HepG2 (cell line): Measurements from ENCODE around the gene KIAA0232. TPM values are rescaled to one million over a fixed set of nuclear protein-coding genes. Genes with fewer than 3 reads are reported as not detected.

Experiments
- AGO2 ChIP-seq: fragments of 200-400 bp; formaldehyde crosslinking; optimal IDR thresholded peaks from 2 replicates; pipeline ENCODE3; 2017; ENCODE audit warnings: mild to moderate bottlenecking, low read depth, low read length, moderate library complexity
- AHDC1 ChIP-seq: sonication (generic); formaldehyde crosslinking; IDR thresholded peaks from 2 replicates; pipeline ENCODE4 v1.5.1; 2020; ENCODE audit warnings: mild to moderate bottlenecking, missing genetic modification reagents, borderline replicate concordance
- ARNT2 ChIP-seq: sonication (generic); formaldehyde crosslinking; IDR thresholded peaks from 2 replicates; pipeline ENCODE4 v1.8.0; 2022; ENCODE audit warnings: mild to moderate bottlenecking, low read depth, missing genetic modification reagents, moderate library complexity
- E2F1 ChIP-seq: sonication (generic); formaldehyde crosslinking; IDR thresholded peaks from 2 replicates; pipeline ENCODE4 v1.5.0; 2020; ENCODE audit warnings: missing genetic modification reagents
- ESRRA ChIP-seq: sonication (generic); formaldehyde crosslinking; IDR thresholded peaks from 2 replicates; pipeline ENCODE4 v1.5.1; 2020; ENCODE audit warnings: mild to moderate bottlenecking, low read depth, missing genetic modification reagents
- KLF16 ChIP-seq, 2 experiments: sonication (generic) in 1 of 2; formaldehyde crosslinking in 1 of 2; IDR thresholded peaks; 2 replicates each; pipeline versions ENCODE4 v1.6.1 to v1.8.0; 2016 to 2023; ENCODE audit warnings: missing genetic modification reagents in 2 of 2, missing compliant biosample characterization in 1 of 2
- PHF20 ChIP-seq: sonication (generic); formaldehyde crosslinking; IDR thresholded peaks from 2 replicates; pipeline ENCODE4 v1.5.0; 2020; ENCODE audit warnings: mild to moderate bottlenecking, missing genetic modification reagents
- UBTF ChIP-seq: sonication (generic); formaldehyde crosslinking; IDR thresholded peaks from 2 replicates; pipeline ENCODE4 v1.4.0; 2020; ENCODE audit warnings: mild to moderate bottlenecking, missing genetic modification reagents
- ZFX ChIP-seq: sonication (generic); formaldehyde crosslinking; IDR thresholded peaks from 2 replicates; pipeline ENCODE4 v1.4.0; 2020; ENCODE audit warnings: mild to moderate bottlenecking, low read depth, missing genetic modification reagents, moderate library complexity
- ZNF280D ChIP-seq: sonication (generic); formaldehyde crosslinking; IDR thresholded peaks from 2 replicates; pipeline ENCODE4 v1.5.1; 2020; ENCODE audit warnings: mild to moderate bottlenecking, missing genetic modification reagents
- ZNF446 ChIP-seq: sonication (generic); formaldehyde crosslinking; IDR thresholded peaks from 2 replicates; pipeline ENCODE4 v1.5.0; 2020; ENCODE audit warnings: mild to moderate bottlenecking, missing genetic modification reagents
- ZNF749 ChIP-seq: sonication (generic); formaldehyde crosslinking; IDR thresholded peaks from 2 replicates; pipeline ENCODE4 v1.8.0; 2022; ENCODE audit warnings: mild to moderate bottlenecking, missing genetic modification reagents, moderate library complexity, borderline replicate concordance
- ZUFSP ChIP-seq: sonication (generic); formaldehyde crosslinking; IDR thresholded peaks from 2 replicates; pipeline ENCODE4 v1.9.0; 2021; ENCODE audit warnings: missing genetic modification reagents, mild to moderate bottlenecking, borderline replicate concordance
- polyA plus RNA-seq, 8 experiments: library from polyadenylated mRNA; depleted of rRNA in 3 of 8; stranded (reverse) in 7 of 8; unstranded in 1 of 8; fragments of >200 nt; fragmentation: Illumina TruSeq in 4 of 8; extraction: Trizol in 4 of 8; gene quantifications; 2 replicates each; pipeline versions ENCODE4 v1.2.1 to v1.2.3, GENCODE V29; 2011 to 2016; ENCODE audit warnings: low read depth in 4 of 8, missing spikeins in 1 of 8, mixed read lengths in 1 of 8; ENCODE audit not compliant: insufficient read depth in 1 of 8
- total RNA-seq, 5 experiments: library from RNA; depleted of rRNA; stranded (reverse); fragments of >200 nt; fragmentation: Illumina TruSeq; extraction: Trizol; gene quantifications; 2 replicates each; pipeline ENCODE4 v1.2.3, GENCODE V29; 2016; ENCODE audit warnings: low read depth in 1 of 5

KIAA0232 gene
- total and polyA plus RNA-seq, 2 of the 13 experiments (the other 11 are each of a cell fraction or from before 2014, with no cell fraction given), result 7.8 to 17.1 TPM

- peak; percentile 82; the same call in 1 of the 2 replicates for TF ChIP-seq AHDC1 (CRISPR knock-in tag)
- peak; percentile 79 for TF ChIP-seq UBTF (CRISPR knock-in tag)
- peak; percentile 99 for TF ChIP-seq ESRRA (CRISPR knock-in tag)
- TF ChIP-seq ZFX (CRISPR knock-in tag), result peak; percentile 89
- TF ChIP-seq ZNF280D (CRISPR knock-in tag), result peak; percentile 88
- peak in 1 of 2 experiments; percentile 84; a peak in 2 of 4 replicates for TF ChIP-seq KLF16 (CRISPR knock-in tag; IDR thresholded peaks at IDR 0.05)
- peak; percentile 55; the same call in 1 of the 2 replicates for TF ChIP-seq PHF20 (CRISPR knock-in tag)
- TF ChIP-seq ZUFSP (CRISPR knock-in tag), result no peak
- TF ChIP-seq AGO2, result no peak
- no peak for TF ChIP-seq ZNF446 (CRISPR knock-in tag)
- TF ChIP-seq E2F1 (CRISPR knock-in tag), result no peak
- peak; percentile 51; the same call in 1 of the 2 replicates for TF ChIP-seq ARNT2 (CRISPR knock-in tag)
- peak; percentile 81; the same call in 1 of the 2 replicates for TF ChIP-seq ZNF749
Observed at GRCh38 chr4:6755088-6755753, 27.3 kb upstream of the KIAA0232 start (continued).
